HepG2 (cell line): ENCODE results near the gene MRPL58. TPM values are rescaled to one million over a fixed set of nuclear protein-coding genes. Genes with fewer than 3 reads are reported as not detected.

ENCODE experiments used
- CENPX ChIP-seq: sonication (generic); formaldehyde crosslinking; IDR thresholded peaks from 2 replicates; pipeline ENCODE4 v1.9.0; 2021; ENCODE audit warnings: mild to moderate bottlenecking, missing genetic modification reagents, moderate library complexity
- FOXJ3 ChIP-seq: sonication (generic); formaldehyde crosslinking; IDR thresholded peaks from 2 replicates; pipeline ENCODE4 v1.4.0; 2020; ENCODE audit warnings: missing genetic modification reagents, mild to moderate bottlenecking, borderline replicate concordance
- HNRNPUL1 ChIP-seq: fragments of 200-400 bp; formaldehyde crosslinking; IDR thresholded peaks from 2 replicates; pipeline ENCODE4 v1.6.1; 2017; ENCODE audit warnings: low read depth, mild to moderate bottlenecking, low read length, moderate library complexity
- MAFF ChIP-seq: IDR thresholded peaks from 2 replicates; pipeline ENCODE4 v1.6.1; 2011; ENCODE audit warnings: low read depth, low read length, improper control_type of control experiment
- MBD4 ChIP-seq: IDR thresholded peaks from 2 replicates; pipeline ENCODE4 v1.6.1; 2012; ENCODE audit warnings: low read length, inconsistent platforms, borderline replicate concordance
- NAIF1 ChIP-seq: sonication (generic); formaldehyde crosslinking; IDR thresholded peaks from 2 replicates; pipeline ENCODE4 v1.5.0; 2020; ENCODE audit warnings: mild to moderate bottlenecking, missing genetic modification reagents, borderline replicate concordance
- NRL ChIP-seq: sonication (generic); formaldehyde crosslinking; IDR thresholded peaks from 2 replicates; pipeline ENCODE4 v1.5.0; 2020; ENCODE audit warnings: missing genetic modification reagents, mild to moderate bottlenecking, moderate library complexity, borderline replicate concordance
- PBX3 ChIP-seq: sonication (generic); formaldehyde crosslinking; IDR thresholded peaks from 2 replicates; pipeline ENCODE4 v1.8.1; 2023; ENCODE audit warnings: missing genetic modification reagents, inconsistent platforms, borderline replicate concordance
- SMAD1 ChIP-seq: sonication (generic); formaldehyde crosslinking; IDR thresholded peaks from 2 replicates; pipeline ENCODE4 v1.4.0; 2020; ENCODE audit warnings: missing genetic modification reagents, low read depth, mild to moderate bottlenecking, borderline replicate concordance
- SMARCE1 ChIP-seq: fragments of 450-650 bp; IDR thresholded peaks from 2 replicates; pipeline ENCODE4 v1.6.1; 2017; ENCODE audit warnings: borderline replicate concordance
- STAT5B ChIP-seq: sonication (generic); formaldehyde crosslinking; IDR thresholded peaks from 2 replicates; pipeline ENCODE4 v1.4.0; 2020; ENCODE audit warnings: missing genetic modification reagents
- ZBTB1 ChIP-seq: sonication (generic); formaldehyde crosslinking; IDR thresholded peaks from 2 replicates; pipeline ENCODE4 v1.4.0; 2020; ENCODE audit warnings: missing genetic modification reagents, borderline replicate concordance
- ZMAT5 ChIP-seq: sonication (generic); formaldehyde crosslinking; IDR thresholded peaks from 2 replicates; pipeline ENCODE4 v1.5.0; 2020; ENCODE audit warnings: mild to moderate bottlenecking, low read depth, missing genetic modification reagents, borderline replicate concordance
- ZNF10 ChIP-seq: sonication (generic); formaldehyde crosslinking; IDR thresholded peaks from 2 replicates; pipeline ENCODE4 v1.4.0; 2020; ENCODE audit warnings: mild to moderate bottlenecking, low read depth, missing genetic modification reagents, borderline replicate concordance
- ZNF142 ChIP-seq: sonication (generic); formaldehyde crosslinking; IDR thresholded peaks from 2 replicates; pipeline ENCODE4 v1.4.0; 2020; ENCODE audit warnings: missing genetic modification reagents
- ZNF24 ChIP-seq: fragments of 450-650 bp; IDR thresholded peaks from 2 replicates; pipeline ENCODE4 v1.6.1; 2017; ENCODE audit warnings: antibody characterized with exemption, mild to moderate bottlenecking
- ZNF331 ChIP-seq: sonication (generic); formaldehyde crosslinking; IDR thresholded peaks from 2 replicates; pipeline ENCODE4 v1.4.0; 2020; ENCODE audit warnings: missing genetic modification reagents
- ZNF564 ChIP-seq: sonication (generic); formaldehyde crosslinking; IDR thresholded peaks from 2 replicates; pipeline ENCODE4 v1.8.1; 2023; ENCODE audit warnings: mild to moderate bottlenecking, missing genetic modification reagents
- ZNF569 ChIP-seq: sonication (generic); formaldehyde crosslinking; IDR thresholded peaks from 2 replicates; pipeline ENCODE4 v1.5.0; 2020; ENCODE audit warnings: mild to moderate bottlenecking, missing genetic modification reagents, moderate library complexity, borderline replicate concordance
- ZNF691 ChIP-seq: sonication (generic); formaldehyde crosslinking; IDR thresholded peaks from 2 replicates; pipeline ENCODE4 v1.4.0; 2020; ENCODE audit warnings: missing genetic modification reagents, low read depth, mild to moderate bottlenecking, borderline replicate concordance
- ZSCAN22 ChIP-seq: sonication (generic); formaldehyde crosslinking; IDR thresholded peaks from 2 replicates; pipeline ENCODE4 v1.4.0; 2020; ENCODE audit warnings: mild to moderate bottlenecking, missing genetic modification reagents
- polyA plus RNA-seq, 8 experiments: library from polyadenylated mRNA; depleted of rRNA in 3 of 8; stranded (reverse) in 7 of 8; unstranded in 1 of 8; fragments of >200 nt; fragmentation: Illumina TruSeq in 4 of 8; extraction: Trizol in 4 of 8; gene quantifications; 2 replicates each; pipeline versions ENCODE4 v1.2.1 to v1.2.3, GENCODE V29; 2011 to 2016; ENCODE audit warnings: low read depth in 4 of 8, missing spikeins in 1 of 8, mixed read lengths in 1 of 8; ENCODE audit not compliant: insufficient read depth in 1 of 8
- total RNA-seq, 5 experiments: library from RNA; depleted of rRNA; stranded (reverse); fragments of >200 nt; fragmentation: Illumina TruSeq; extraction: Trizol; gene quantifications; 2 replicates each; pipeline ENCODE4 v1.2.3, GENCODE V29; 2016; ENCODE audit warnings: low read depth in 1 of 5

MRPL58 gene
- total and polyA plus RNA-seq, 2 of the 13 experiments (the other 11 are each of a cell fraction or from before 2014, with no cell fraction given) = 44.9 to 68.9 TPM

- peak; percentile 59; the same call in 1 of the 2 replicates for TF ChIP-seq ZNF142 (CRISPR knock-in tag)
- TF ChIP-seq ZNF24 = no peak
- peak; percentile 82; the same call in 1 of the 2 replicates for TF ChIP-seq SMAD1 (CRISPR knock-in tag)
- TF ChIP-seq ZMAT5 = no peak
- no peak for TF ChIP-seq STAT5B (CRISPR knock-in tag)
- peak; percentile 96 for TF ChIP-seq NRL (CRISPR knock-in tag)
- no peak for TF ChIP-seq ZBTB1 (CRISPR knock-in tag)
- no peak for TF ChIP-seq MBD4
- TF ChIP-seq ZNF331 = peak; percentile 81; the same call in 1 of the 2 replicates
- no peak for TF ChIP-seq ZSCAN22 (CRISPR knock-in tag)
- TF ChIP-seq ZNF564 (CRISPR knock-in tag) = peak; percentile 68; the same call in 1 of the 2 replicates
- TF ChIP-seq SMARCE1 = no peak
- no peak for TF ChIP-seq HNRNPUL1
- TF ChIP-seq PBX3 (CRISPR knock-in tag) = no peak
- TF ChIP-seq ZNF691 (CRISPR knock-in tag) = no peak; the same call in 1 of the 2 replicates
- no peak for TF ChIP-seq NAIF1 (CRISPR knock-in tag)
- TF ChIP-seq FOXJ3 (CRISPR knock-in tag) = no peak
- no peak for TF ChIP-seq MAFF
- no peak for TF ChIP-seq ZNF10 (CRISPR knock-in tag)
- TF ChIP-seq CENPX = no peak
- TF ChIP-seq ZNF569 (CRISPR knock-in tag) = no peak
Observed at GRCh38 chr17:75046407-75047289, 34.2 kb downstream of the MRPL58 start, which contains the start of the genes ATP5PD and KCTD2 (continued).
